GM19023 (cell line): Measurements from ENCODE around the gene SIN3A.
"Not testable (repeated sequence)": the region's sequence is repeated elsewhere in the genome, so short reads cannot be mapped to it uniquely, and the experiment has no call there.

Experiments
- ATAC-seq: cut with Tn5 transposase; IDR thresholded peaks from one replicate; pipeline ENCODE4 v1.9.1; 2021; ENCODE audit warnings: mild to moderate bottlenecking, moderate library complexity; ENCODE audit not compliant: unreplicated experiment

SIN3A gene

DNA sequence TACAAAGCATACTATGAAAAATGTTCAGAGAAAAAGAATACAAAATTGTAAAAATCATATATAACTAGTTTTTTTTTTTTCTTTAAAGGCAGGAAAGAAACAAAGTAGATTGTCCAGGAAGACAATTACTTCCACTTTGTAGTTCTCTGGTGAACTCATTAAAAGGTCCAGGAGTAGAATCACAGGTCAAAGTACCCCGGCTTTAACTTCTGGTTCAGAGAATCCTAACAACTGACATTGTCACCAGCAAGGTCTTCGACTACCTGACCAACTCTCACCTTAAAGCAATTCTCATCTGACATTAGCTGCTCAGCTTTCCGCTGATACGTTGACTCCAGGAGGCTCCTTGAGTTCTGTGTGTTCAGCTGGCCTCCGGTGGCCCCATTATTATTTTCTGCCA is 67.5 kb downstream of the SIN3A start:
- ATAC-seq = not testable (repeated sequence)

- ATAC-seq = no peak
Observed at GRCh38 chr15:75380773-75381172, 70.7 kb downstream of the SIN3A start.

DNA sequence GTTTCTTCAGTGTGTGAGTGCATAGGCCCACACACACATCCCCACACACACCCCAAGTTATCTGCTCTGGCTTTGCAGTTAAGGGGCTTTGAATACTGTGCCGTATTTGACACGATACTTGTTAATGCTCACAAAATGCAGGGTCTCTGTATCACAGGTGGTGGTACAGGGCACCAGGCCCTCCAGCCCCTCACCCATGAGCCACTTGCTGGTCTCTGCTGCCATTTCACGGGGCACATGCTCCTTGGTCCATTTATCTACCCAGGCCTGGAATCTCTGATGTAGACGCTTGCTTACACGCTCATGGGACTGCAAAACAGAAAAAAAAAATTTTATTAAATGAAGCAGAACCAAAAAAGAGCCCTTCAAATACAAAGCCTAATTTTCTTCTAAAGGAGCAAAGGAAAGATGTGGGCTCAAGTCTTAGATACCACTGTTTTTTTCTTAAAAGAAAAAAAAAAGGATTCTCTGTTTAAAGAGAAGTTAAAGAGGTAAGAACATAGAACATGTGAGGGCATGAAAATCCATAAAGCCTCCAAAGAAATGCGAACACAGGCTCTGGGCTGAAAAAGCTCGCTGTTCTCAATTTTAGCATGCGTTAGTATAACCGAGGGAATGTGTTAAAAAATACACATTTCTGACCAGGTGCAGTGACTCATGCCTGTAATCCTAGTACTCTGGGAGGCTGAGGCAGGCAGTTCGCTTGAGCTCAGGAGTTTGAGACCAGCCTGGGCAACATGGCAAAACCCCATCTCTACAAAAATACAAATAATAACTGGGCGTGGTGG is 79.4 kb downstream of the SIN3A start:
- no peak for ATAC-seq

DNA sequence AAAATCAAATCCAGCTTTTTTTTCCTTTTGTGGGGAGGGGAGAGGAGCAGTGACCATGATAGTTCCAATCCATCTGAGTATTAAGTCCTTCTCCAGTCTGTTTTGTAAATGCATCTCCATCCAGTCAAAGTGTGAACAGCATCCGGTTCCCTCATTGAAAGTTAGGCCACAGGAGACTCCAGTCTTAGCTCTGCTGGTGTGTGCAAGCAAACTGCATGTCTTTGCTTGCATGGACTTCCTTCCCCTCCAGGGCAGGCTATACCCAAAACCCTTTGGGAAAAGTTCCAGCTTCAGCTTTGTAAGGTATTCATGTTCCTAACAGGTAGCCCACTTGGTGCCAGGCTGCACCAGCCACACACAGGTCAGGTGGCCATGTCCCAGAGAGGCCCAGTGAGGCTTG is 80.0 kb downstream of the SIN3A start:
- ATAC-seq = no peak

GRCh38 chr15:75369897-75370581 is 81.5 kb downstream of the SIN3A start:
- no peak for ATAC-seq

- ATAC-seq = no peak
Observed at GRCh38 chr15:75368689-75369239, 82.7 kb downstream of the SIN3A start.

DNA sequence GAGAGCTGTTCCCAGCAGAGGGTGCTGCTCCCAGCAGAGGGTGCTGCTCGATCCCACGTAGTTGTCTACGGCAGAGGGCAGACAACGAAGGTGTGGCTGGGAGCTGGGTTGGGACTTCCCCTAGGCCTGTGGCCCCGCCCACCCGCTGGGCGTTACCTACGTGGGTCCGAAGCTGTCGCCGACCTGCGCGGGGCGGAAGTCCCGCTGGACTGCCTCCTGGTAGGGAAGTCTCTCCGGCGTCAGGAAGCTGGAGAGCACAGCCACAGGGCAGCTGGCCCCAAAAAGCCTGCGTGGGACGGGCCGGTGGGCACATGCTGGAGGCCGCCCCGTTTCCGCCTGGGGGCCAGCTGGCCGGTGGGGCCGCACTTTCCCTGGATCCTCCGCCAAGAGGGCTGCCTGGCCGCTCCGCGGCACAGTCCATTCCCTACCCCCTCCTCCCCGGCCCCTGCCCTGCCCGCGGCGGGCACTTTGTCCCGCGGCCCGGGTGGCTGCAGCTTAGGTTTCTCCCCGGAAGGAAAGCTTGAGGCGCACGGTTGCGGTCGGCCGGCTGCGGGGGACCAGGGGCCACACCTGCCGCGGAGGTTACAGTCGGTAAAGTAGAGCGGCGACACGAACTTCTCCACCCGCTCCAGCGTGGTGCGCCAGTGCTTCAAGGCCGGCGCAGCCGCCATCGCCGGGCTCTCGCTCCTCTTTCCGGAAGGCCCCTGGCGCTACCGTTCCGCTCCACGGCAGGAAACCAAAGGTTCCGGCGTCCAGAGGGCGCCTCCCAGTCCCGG is 83.4 kb downstream of the SIN3A start, which contains the start of gene MAN2C1:
Gene MAN2C1 (minus strand): TSS at position 695 of the 776 bp plus-strand sequence. CDS start 24 bp downstream, at position 671.
- peak; percentile 89 for ATAC-seq

GRCh38 chr15:75367406-75367912 is 84.0 kb downstream of the SIN3A start:
- no peak for ATAC-seq

- ATAC-seq = no peak
Observed at GRCh38 chr15:75367006-75367405, 84.5 kb downstream of the SIN3A start.

- ATAC-seq = no peak
Observed at GRCh38 chr15:75366163-75366562, 85.3 kb downstream of the SIN3A start.

DNA sequence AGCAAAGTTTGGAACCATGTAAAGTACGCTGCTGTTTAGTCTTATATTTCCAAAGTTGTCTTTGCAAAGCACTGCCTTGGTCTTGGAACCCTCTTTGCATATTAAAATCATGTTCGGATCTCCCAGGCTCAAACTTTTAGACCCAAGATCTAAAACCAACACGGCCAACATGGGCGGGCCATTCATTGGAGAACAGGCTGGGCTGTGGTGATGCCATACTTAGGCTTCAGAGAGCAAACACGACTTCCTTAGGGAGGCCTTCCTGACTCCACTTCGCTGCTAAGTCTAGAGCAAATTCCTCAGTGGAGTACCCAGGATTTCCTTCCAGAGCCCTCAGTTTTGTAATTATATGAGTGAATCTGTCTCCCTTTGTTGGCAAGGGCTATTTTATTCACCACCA is 86.6 kb downstream of the SIN3A start:
- no peak for ATAC-seq

- ATAC-seq = no peak
Observed at GRCh38 chr15:75363786-75364185, 87.7 kb downstream of the SIN3A start.

- no peak for ATAC-seq
Observed at GRCh38 chr15:75362642-75363249, 88.7 kb downstream of the SIN3A start.

- no peak for ATAC-seq
Observed at GRCh38 chr15:75361989-75362641, 89.4 kb downstream of the SIN3A start.

DNA sequence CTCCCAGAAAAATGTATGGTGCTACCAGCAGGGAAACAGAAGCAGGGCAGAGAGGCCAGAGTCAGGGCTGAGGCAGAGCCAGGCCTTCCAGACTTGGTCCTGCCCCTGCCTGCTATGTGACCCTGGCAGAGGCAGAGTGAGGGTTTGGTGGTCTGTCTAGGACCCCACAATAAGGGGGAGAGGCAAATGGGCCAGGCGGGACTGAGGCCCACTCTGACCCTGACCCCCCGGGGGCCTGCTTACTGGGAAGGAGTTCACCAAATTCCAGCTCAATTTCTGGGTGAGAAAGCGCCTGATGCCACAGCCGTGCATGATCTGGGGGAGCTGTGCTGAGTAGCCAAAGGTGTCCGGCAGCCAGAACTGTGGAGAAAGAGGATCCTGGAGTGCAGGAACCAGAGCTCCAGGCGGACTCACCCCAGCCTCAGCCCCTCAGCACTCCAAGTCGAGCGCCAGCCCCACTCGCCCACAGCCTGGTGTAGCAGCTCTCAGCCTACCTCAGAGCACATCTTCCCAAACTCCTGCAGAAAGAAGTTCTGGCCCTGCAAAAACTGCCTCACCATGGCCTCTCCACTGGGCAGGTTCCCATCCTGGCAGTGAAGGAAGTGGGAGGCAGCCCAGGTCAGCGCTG is 90.0 kb downstream of the SIN3A start:
- ATAC-seq = no peak

DNA sequence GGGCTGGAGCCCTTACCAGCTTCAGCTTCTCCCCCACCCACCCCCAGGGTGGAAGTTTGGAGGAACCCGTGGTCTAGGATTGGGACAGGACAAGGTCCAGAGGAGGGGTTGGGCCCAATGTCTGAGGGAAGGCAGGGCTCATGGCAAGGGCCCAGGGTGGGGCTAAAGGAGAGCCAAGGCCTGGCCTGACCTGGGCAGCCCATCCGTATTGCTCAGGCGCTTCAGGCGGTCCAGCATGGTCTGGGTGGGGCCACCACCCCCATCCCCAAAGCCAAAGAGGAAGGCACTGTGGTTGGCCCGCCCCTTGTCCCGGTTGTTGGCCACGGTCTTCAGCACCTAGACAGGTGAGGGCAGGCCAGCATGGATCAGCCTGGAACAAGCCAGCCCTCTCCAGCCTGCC is 90.6 kb downstream of the SIN3A start:
- ATAC-seq = no peak

DNA sequence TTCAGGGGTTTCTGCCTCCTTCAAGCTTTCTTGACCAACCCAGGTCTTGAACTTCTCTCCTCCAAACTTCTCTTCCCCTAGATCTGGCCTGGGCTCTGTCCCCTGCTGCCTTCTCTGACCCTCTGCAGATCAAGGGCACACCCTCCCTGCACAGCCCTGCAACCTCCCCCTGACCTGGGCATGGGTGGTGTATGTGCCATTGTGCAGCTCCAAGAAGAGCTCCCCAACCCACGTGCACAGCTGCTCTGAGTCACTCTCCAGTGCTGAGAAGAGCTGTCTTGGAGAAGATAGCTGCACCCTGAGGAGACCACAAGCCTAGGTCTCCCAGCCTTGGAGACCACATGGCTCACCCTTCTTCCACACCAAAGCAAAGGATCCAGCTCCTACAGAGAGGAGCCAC is 91.1 kb downstream of the SIN3A start:
- no peak for ATAC-seq

DNA sequence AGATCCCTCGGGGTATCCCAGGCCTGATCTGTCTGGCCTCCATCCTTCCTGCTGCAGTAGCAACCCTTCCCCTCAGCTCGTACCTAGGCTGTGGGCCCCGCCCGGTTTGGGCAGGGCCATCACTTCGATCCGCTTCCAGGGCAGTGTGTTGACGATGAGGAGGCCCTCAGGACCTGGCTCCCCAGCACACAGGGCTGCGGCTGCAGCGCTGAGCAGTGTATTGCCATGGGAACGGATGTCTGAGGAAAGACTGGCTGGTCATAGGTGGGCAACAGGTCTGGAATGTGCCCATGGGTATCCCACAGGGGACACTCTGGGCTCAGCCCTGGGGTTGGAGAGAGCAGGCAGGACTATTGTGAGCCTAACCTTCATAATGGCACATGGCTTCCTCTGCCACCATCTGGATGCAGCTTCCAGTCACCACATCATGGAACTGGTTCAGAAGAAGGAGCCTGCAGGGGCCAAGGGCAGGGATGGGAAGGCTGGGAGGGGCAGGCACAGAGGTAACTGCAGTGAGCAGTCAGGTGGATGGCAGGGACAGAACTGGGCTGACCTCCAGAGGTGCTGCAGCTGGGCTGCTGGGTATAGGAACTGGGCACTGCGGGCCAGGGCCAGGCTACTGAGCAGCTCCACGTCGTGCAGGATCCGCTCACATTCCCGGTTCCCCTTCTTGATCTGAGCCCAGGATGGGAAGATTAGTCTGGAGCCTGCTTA is 91.8 kb downstream of the SIN3A start:
- no peak for ATAC-seq
